Measurements from ENCODE around the gene RXRG.

DNA sequence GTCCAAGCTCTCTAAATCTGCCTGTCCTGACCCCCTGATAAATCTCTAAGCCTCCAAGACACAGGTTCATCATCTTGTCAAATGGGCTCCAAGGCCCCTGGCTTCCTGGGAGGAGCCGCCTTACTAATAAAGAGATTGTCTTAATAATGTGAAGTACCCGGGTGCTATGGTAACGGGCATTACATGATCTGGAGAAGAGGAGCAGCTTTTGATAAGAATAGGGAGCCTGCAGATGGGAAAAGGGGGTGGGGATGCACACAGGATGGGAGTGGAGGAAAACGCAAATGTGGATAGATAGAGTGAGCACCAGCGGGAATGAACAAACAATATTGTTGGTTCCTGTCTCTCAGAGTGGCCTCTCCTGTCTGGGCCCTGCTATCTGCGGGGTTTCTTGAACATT, 11.9 kb upstream of the RXRG start:
- TF ChIP-seq, protein P1, sequence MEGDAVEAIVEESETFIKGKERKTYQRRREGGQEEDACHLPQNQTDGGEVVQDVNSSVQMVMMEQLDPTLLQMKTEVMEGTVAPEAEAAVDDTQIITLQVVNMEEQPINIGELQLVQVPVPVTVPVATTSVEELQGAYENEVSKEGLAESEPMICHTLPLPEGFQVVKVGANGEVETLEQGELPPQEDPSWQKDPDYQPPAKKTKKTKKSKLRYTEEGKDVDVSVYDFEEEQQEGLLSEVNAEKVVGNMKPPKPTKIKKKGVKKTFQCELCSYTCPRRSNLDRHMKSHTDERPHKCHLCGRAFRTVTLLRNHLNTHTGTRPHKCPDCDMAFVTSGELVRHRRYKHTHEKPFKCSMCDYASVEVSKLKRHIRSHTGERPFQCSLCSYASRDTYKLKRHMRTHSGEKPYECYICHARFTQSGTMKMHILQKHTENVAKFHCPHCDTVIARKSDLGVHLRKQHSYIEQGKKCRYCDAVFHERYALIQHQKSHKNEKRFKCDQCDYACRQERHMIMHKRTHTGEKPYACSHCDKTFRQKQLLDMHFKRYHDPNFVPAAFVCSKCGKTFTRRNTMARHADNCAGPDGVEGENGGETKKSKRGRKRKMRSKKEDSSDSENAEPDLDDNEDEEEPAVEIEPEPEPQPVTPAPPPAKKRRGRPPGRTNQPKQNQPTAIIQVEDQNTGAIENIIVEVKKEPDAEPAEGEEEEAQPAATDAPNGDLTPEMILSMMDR (IDR thresholded peaks at IDR 0.05; ENCODE audit: control extremely low read depth in 1 of 3, insufficient read depth in 1 of 3, low read depth in 1 of 3, low read length in 3 of 3) = no peak
- no peak for TF ChIP-seq SUZ12 (IDR thresholded peaks at IDR 0.05; ENCODE audit: low read length)
- no peak for TF ChIP-seq POLR2A (IDR thresholded peaks at IDR 0.05; ENCODE audit: control extremely low read depth in 1 of 2, low read depth in 2 of 2, low read length in 2 of 2)
- TF ChIP-seq SIX5 (IDR thresholded peaks at IDR 0.05; ENCODE audit: low read depth, low read length) = no peak
